Measurements from ENCODE around the gene KRTAP20-2. TPM values are rescaled to one million over a fixed set of nuclear protein-coding genes. Genes with fewer than 3 reads are reported as not detected.

The KRTAP20-2 gene
- total RNA-seq, 1 experiment from 2014 or later: not detected

DNA sequence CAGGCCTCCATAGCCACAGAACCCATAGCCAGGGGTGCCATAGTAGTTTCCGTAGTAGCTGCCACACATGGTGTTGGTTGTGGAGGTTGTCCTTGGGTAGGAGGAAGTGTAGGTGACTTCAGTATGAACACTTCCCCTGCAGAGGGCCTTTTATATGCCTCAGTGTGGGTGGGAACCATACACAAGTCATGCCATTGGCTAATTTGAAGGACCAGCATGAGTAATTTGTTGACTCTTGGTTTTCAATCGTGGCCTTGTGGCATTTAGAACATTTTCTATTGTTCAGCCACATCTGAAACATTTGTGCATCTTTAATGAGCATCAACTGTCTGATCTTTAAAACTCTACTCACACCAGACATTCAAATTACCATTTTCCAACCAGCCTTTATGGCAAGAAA lies 21.2 kb upstream of the KRTAP20-2 start, which contains the start of gene KRTAP6-1:
TSS of gene KRTAP6-1 (minus strand) at position 95 of the 400 bp plus-strand sequence. CDS start at position 69, 26 bp downstream.
- no peaks in the 10 kb centered on the region for H3K27me3 ChIP-seq (replicated peaks; ENCODE audit: insufficient read depth, low read depth, low read length, poor library complexity)
- no peak within 1 kb of the TSS for H3K4me3 ChIP-seq (ENCODE audit: low read depth, low read length, poor library complexity, severe bottlenecking)
- DNase-seq (ENCODE audit: low spot score): no peak
- no TSS peak for BruUV-seq (replicated peaks)
- H3K4me1 ChIP-seq (ENCODE audit: insufficient read depth, low read length, poor library complexity, severe bottlenecking): no peaks in the 10 kb centered on the region
- H3K36me3 ChIP-seq (ENCODE audit: insufficient read depth, low read length, poor library complexity, severe bottlenecking): no peaks in the 10 kb centered on the region
- ChIA-PET POLR2A (ENCODE audit: low non-redundant PET) (interaction anchor here (0.5 kb wide), 1 partner anchor 1667 kb away, joined by 3 read pairs; no protein-coding TSS in a partner anchor), CTCF (no interaction called here)
- no peaks in the 10 kb centered on the region for H3K9me3 ChIP-seq (ENCODE audit: low read depth, low read length, poor library complexity, severe bottlenecking)
- no peak within 1 kb of the TSS for H3K27ac ChIP-seq (ENCODE audit: low read depth, low read length, poor library complexity, severe bottlenecking)
- no peak for TF ChIP-seq EZH2 (IDR thresholded peaks at IDR 0.05; ENCODE audit: borderline replicate concordance, low read depth, low read length, poor library complexity, severe bottlenecking)
- TF ChIP-seq, protein P1, sequence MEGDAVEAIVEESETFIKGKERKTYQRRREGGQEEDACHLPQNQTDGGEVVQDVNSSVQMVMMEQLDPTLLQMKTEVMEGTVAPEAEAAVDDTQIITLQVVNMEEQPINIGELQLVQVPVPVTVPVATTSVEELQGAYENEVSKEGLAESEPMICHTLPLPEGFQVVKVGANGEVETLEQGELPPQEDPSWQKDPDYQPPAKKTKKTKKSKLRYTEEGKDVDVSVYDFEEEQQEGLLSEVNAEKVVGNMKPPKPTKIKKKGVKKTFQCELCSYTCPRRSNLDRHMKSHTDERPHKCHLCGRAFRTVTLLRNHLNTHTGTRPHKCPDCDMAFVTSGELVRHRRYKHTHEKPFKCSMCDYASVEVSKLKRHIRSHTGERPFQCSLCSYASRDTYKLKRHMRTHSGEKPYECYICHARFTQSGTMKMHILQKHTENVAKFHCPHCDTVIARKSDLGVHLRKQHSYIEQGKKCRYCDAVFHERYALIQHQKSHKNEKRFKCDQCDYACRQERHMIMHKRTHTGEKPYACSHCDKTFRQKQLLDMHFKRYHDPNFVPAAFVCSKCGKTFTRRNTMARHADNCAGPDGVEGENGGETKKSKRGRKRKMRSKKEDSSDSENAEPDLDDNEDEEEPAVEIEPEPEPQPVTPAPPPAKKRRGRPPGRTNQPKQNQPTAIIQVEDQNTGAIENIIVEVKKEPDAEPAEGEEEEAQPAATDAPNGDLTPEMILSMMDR (conservative IDR thresholded peaks at IDR 0.05; ENCODE audit: low read depth, low read length): no peak
- intact Hi-C loops (cut with micrococcal nuclease; ENCODE audit: unreplicated experiment): no loop called here

DNA sequence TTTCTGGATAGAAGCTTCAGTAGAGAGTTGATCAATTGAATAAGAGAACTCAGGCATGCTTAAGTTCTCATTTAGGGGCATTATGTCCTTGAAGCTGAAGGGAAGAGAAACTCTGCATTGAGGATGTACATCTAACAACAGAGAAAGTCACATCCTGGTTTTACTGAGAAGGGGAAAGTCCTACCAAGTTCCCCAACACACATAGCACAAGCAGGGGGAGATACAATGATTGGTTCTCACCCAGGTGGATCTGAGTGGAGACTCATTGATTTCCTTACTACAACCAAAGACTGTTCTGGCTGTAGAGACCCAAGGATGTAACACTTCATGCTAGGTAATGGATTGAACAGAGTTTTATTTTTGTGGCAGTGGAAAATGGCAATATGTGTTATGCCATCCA lies 19.8 kb upstream of the KRTAP20-2 start:
- no peaks in the 10 kb centered on the region for H3K9me3 ChIP-seq (ENCODE audit: low read depth, low read length, poor library complexity, severe bottlenecking)
- H3K4me1 ChIP-seq (ENCODE audit: insufficient read depth, low read length, poor library complexity, severe bottlenecking): no peaks in the 10 kb centered on the region
- TF ChIP-seq, protein P1 (conservative IDR thresholded peaks at IDR 0.05; ENCODE audit: low read depth, low read length): no peak
- no peak for TF ChIP-seq EZH2 (IDR thresholded peaks at IDR 0.05; ENCODE audit: borderline replicate concordance, low read depth, low read length, poor library complexity, severe bottlenecking)
- H3K4me3 ChIP-seq (ENCODE audit: low read depth, low read length, poor library complexity, severe bottlenecking): no peak overlapping the region
- CTCF ChIA-PET: no interaction called here
- no peaks in the 10 kb centered on the region for H3K36me3 ChIP-seq (ENCODE audit: insufficient read depth, low read length, poor library complexity, severe bottlenecking)
- no TSS peak for BruUV-seq (replicated peaks)
- intact Hi-C loops (cut with micrococcal nuclease; ENCODE audit: unreplicated experiment): no loop called here
- H3K27me3 ChIP-seq (replicated peaks; ENCODE audit: insufficient read depth, low read depth, low read length, poor library complexity): no peaks in the 10 kb centered on the region
- POLR2A ChIA-PET (ENCODE audit: low non-redundant PET): no interaction called here
- no peak for DNase-seq (ENCODE audit: low spot score)
- no peak overlapping the region for H3K27ac ChIP-seq (ENCODE audit: low read depth, low read length, poor library complexity, severe bottlenecking)

DNA sequence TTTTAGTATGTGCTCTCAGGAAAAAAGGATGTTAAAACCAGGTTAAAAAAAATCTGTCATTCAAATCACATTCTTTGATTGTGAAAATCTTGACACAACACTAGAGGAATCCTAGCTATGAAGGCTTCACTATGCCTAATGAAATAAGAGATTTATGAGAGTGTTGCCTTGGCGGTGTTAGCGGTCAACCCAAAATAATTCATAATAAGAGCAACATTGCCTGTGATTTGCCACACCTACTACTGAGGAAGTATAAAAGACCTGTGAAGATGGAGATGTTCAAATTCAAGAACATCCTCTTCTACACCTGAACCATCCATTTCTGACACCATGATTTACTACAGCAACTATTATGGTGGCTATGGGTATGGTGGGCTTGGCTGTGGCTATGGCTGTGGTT lies 18.9 kb upstream of the KRTAP20-2 start, which contains the start of gene KRTAP20-1:
TSS of gene KRTAP20-1 (plus strand) at position 301 of the 400 bp plus-strand sequence. CDS start at position 331, 30 bp downstream.
- no peak for DNase-seq (ENCODE audit: low spot score)
- H3K4me3 ChIP-seq (ENCODE audit: low read depth, low read length, poor library complexity, severe bottlenecking): no peak within 1 kb of the TSS
- POLR2A ChIA-PET (ENCODE audit: low non-redundant PET): no interaction called here
- no peaks in the 10 kb centered on the region for H3K27me3 ChIP-seq (replicated peaks; ENCODE audit: insufficient read depth, low read depth, low read length, poor library complexity)
- BruUV-seq (replicated peaks): no TSS peak
- H3K4me1 ChIP-seq (ENCODE audit: insufficient read depth, low read length, poor library complexity, severe bottlenecking): no peaks in the 10 kb centered on the region
- intact Hi-C loops (cut with micrococcal nuclease; ENCODE audit: unreplicated experiment): no loop called here
- no peaks in the 10 kb centered on the region for H3K36me3 ChIP-seq (ENCODE audit: insufficient read depth, low read length, poor library complexity, severe bottlenecking)
- TF ChIP-seq, protein P1 (conservative IDR thresholded peaks at IDR 0.05; ENCODE audit: low read depth, low read length): no peak
- no peak for TF ChIP-seq EZH2 (IDR thresholded peaks at IDR 0.05; ENCODE audit: borderline replicate concordance, low read depth, low read length, poor library complexity, severe bottlenecking)
- H3K27ac ChIP-seq (ENCODE audit: low read depth, low read length, poor library complexity, severe bottlenecking): no peak within 1 kb of the TSS
- no peaks in the 10 kb centered on the region for H3K9me3 ChIP-seq (ENCODE audit: low read depth, low read length, poor library complexity, severe bottlenecking)
- CTCF ChIA-PET: no interaction called here
